DMS153 treated with DMSO at 0.1 percent for 48 hours (cell line): ENCODE data around the gene PSMC4.
"Not testable (repeated sequence)": the region's sequence is repeated elsewhere in the genome, so short reads cannot be mapped to it uniquely, and the experiment has no call there.

ENCODE experiments used
- DNase-seq: peaks from one replicate; lab custom pipeline; 2025; ENCODE audit not compliant: unreplicated experiment; lab: John Stamatoyannopoulos, UW

The PSMC4 gene

DNA sequence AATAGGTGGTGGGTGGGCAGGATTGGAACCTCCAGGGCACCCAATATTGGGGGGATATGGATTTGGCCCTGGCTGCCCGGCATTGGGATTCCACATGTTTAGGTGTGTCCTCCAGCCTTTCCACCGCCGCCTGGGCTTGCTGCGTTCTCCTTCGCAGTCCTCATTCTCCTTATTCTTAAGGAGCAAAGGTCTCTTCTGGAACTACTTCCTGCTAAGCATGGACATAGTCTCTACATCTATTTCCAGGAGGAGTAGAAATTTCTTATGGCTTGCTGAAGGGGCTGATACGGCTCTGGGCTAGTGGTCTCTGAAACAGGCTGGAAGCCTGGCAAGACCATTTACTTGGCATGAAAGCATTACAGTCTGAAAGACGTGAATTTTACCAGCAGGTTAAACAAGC lies 27.4 kb upstream of the PSMC4 start:
- DNase-seq, result no peak

DNA sequence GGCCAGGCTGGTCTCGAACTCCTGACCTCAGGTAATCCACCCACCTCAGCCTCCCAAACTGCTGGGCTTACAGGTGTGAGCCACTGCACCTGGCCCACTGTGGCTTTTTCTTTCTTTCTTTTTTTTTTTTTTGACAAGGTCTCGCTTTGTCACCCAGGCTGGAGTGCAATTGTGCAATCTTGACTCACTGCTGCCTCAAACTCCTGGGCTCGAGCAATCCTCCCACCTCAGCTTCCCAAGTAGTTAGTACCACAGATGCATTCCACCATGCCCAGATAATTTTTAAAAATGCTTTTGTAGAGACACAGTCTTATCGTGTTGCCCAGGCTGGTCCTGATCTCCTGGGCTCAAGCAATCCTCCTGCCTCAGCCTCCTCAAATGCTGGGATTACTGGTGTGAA lies 24.4 kb upstream of the PSMC4 start:
- no peak for DNase-seq

DNA sequence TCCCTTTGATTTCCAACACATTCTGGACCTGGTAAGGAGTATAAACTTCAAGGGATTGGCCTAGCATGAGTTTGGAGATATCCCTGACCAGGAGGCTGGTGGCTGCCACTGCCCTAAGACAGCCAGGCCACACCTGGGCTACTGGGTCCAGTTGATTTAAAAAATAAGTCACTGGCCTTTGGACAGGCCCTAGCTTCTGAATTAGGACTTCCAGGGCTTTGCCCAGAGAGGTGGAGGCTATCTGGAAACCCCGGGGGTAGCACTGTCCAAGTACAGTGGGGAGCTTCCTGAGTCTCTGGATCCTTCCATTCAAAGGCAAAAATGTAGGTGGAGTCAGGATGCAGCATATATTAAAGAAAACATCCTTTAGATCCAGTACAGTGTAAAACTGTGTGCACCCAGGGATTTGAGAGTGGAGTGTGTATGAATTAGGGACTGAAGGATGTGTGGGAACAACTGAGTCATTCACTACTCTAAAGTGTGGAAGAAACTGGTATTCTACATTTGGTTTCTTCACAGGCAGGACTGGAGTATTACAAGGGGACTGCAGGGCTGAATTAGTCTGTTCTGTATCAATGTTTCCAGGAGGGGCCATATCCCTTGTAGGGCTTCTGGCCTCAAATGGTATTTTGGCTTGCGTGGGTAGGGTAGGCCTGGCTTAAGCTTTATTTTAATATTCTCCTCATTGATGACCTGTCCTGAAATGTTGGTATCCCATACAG lies 21.8 kb upstream of the PSMC4 start:
- no peak for DNase-seq

DNA sequence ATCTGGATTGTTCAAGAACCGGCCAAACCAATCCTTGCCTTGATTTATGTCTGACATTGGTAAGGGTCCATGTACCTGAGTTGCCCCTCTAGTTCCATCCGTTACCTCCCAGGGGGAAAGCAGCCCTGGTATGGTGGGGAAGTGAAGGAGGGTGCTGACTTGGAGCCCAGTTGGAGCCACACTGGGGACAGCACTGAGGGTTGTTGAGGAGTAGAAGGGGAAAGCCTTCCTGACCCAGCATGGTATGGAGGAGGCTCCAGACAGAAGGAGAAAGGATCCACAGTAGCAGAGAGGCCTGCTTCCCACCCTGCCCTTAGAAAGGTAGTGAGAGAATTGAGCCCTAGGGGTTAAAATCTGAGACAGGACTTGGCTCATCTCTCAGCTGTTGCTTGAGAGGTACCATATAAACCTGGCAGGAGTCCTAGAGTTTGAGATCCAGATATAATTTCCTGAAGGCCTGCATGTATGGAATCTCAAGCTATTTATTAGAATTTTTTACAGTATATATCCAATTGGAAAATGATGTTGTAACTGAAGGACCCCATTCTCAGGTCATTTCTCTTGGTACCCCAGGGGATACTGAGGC lies 19.8 kb upstream of the PSMC4 start:
- DNase-seq, result no peak

DNA sequence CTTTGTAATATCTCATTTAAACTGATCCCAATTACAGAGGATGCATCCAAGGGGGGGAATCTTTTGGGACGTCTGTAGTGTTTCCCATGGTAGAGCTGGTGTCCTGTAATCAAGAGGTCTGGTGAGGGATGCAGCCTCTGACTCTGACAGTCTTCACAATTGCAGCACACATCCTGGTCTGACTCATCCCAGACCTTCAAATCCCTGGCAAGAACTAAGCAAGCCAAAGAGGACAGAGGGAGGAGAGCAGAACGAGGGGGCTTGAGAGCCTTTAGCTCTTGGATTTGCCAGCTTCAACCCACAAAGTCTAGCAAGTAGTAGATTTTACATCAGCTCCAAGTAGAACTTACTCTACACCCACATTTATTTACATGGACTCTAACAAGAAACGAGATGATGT lies 19.3 kb upstream of the PSMC4 start:
- no peak for DNase-seq

DNA sequence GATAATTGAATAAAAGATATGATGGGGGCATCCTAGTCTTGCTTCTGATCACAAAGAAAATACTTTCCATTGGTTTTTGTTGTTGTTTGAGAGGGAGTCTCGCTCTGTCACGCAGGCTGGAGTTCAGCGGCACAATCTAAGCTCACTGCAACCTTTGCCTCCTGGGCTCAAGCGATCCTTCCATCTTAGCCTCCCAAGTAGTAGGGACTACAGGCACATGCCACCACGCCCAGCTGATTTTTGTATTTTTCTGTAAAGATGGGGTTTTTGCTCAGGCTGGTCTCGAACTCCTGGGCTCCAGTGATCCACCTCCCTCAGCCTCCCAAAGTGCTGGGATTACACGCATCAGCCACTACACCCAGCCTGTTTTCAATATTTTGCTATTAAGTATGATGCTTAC lies 17.1 kb upstream of the PSMC4 start:
- no peak for DNase-seq

DNA sequence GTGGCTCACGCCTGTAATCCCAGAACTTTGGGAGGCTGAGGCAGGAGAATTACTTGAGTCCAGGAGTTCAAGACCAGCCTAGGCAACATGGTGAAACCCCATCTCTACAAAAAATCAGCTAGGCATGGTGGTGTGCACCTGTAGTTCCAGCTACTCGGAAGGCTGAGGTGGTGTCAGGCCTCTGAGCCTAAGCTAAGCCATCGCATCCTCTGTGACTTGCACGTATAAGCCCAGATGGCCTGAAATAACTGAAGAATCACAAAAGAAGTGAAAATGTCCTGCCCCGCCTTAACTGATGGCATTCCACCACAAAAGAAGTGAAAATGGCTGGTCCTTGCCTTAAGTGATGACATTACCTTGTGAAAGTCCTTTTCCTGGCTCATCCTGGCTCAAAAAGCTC lies 13.1 kb upstream of the PSMC4 start:
- DNase-seq, result not testable (repeated sequence)

DNA sequence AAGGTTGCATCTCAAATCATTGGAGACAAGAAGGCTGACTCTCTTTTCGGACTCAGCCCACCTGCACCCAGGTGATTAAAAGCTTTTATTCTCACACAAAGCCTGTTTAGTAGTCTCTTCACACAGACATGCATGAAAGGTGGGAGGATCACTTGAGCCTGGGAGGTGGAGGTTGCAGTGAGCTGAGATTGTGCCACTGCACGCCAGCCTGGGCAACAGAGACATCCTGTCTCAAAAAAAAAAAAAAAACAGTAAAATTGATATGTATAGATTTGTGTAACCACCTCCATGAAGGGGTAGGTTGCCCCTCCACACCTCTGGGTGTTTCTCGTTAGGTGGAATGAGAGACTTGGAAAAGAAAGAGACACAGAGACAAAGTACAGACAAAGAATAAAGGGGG lies 12.0 kb upstream of the PSMC4 start:
- not testable (repeated sequence) for DNase-seq

DNA sequence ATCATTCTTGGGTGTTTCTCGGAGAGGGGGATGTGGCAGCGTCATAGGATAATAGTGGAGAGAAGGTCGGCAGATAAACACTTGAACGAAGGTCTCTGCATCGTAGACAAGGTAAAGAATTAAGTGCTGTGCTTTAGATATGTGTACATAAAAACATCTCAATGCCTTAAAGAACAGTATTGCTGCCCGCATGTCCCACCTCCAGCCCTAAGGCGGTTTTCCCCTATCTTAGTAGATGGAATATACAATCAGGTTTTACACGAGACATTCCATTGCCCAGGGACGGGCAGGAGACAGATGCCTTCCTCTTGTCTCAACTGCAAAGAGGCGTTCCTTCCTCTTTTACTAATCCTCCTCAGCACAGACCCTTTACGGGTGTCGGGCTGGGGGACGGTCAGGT lies 11.6 kb upstream of the PSMC4 start:
- not testable (repeated sequence) for DNase-seq

DNA sequence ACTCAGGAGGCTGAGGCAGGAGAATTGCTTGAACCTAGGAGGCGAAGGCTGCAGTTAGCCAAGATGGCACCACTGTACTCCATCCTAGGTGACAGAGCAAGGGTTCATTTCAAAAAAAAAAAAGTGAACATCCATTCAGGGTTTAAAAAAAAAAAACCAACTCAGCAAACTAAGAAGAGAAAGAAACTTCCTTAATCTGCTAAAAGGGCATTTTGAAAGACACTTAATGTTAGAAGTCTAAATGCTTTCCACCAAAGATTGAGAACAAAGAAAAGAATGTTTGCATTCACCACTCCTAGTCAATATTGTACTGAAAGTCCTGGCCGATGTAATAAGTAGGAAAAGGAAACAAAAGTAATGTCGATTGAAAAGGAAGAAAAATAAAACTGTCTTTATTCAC lies 7.1 kb upstream of the PSMC4 start:
- no peak for DNase-seq

DNA sequence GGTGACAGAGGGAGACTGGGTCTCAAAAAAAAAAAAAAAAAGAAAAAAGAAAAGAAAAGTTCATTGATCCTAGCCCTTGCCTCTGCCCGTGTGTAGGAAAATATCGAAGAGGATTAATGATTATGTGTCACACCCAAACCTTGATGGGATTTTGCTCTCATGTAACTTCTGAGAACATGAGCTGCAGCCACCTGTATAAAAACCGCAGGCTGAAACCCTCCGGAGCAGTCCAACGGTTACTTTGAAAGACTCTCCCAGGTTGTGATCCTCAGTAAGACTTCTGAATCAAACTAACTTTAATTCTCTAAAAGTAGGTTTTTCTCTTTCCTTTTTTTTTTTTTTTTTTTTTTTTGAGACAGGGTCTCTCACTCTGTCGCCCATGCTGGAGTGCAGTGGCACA lies 4.3 kb upstream of the PSMC4 start:
- no peak for DNase-seq

DNA sequence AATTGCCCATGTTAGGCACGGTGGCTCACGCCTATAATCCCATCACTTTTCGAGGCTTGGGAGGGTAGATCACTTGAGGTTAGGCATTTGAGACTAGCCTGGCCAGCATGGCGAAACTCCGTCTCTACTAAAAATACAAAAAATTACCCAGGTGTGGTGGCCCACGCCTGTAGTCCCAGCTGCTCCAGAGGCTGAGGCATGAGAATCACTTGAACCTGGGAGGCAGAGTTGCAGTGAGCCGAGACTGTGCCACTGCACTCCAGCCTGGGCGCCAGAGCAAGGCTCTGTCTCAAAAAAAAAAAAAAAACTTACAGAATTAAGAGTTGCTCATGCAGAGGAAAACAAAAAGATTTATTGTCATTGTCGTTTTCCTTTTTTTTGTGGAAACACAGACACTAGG lies 3.4 kb upstream of the PSMC4 start:
- DNase-seq, result no peak

DNA sequence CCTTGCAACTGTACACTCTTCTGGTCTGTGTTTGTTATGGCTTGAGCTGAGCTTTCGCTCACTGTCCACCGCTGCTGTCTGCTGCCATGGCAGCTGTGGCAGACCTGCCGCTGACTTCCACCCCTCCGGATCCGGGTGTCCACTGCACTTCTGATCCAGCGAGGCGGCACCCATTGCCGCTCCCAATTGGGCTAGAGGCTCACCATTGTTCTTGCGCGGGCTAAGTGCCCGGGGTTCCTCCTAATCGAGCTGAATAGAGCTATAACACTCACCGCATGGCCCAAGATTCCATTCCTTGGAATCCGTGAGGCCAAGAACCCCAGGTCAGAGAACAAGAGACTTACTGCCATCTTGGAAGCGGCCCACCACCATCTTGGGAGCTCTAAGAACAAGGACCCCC lies 2.2 kb upstream of the PSMC4 start:
- DNase-seq, result no peak

DNA sequence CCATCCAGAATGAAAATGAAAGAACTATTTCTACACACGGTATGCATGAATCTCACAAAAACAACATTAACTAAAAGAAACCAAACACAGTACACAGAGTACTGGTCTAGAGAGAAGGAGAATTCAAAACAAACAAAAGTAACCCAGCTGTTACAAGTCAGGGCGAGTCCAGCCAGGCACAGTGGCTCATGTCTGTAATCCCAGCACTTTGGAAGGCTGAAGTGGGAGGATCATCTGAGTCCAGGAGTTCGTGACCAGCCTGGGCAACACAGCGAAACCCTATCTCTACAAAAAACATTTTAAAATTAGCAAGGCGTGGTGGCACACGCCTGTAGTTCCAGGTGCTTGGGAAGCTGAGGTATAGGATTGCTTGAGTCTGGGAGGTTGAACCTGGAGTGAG lies 1.7 kb upstream of the PSMC4 start:
- no peak for DNase-seq

DNA sequence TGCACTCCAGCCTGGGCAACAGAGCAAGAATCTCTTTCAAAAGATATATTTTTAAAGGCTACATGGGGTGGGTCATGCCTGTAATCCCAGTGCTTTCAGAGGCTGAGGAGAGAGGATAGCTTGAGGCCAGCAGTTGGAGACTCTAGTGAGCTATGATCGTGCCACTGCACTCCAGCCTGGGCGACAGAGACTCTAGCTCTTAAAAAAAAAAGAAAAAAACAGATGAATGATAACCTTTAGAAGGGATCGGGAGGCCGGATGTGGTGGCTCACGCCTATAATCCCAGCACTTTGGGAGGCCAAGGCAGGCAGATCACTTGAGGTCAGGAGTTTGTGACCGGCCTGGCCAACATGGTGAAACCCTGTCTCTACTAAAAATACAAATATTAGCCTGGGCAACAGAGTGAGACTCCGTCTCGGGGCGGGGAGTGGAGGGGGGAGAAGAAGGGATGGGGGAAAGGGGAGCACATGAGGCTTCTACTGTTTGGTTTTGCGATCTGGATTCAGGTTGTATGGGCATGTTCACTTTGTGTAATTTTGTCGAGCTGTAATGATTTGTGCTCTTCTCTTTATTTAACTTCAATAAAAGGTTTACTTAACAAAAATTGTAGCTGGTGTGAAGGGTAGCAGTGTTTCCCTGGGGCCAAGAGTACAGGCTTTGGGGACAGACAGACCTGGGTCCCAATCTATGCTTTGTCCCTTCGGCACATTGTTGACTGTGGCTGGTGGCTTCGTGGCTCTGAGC lies 1.1 kb upstream of the PSMC4 start:
- no peak for DNase-seq

DNA sequence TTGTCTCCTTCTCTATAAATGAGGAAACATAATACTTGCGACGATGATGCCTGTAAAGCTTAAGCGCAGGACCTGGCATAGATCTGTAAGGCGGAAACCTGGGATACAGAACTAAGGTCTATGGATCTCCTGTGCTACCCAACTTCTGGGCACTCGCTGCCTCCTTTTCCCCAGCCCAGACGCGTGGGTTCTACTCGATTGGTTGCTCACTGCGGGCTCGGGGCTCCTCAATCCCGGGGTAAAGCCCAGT lies 615 bp upstream of the PSMC4 start:
- DNase-seq, result peak; percentile 37

DNA sequence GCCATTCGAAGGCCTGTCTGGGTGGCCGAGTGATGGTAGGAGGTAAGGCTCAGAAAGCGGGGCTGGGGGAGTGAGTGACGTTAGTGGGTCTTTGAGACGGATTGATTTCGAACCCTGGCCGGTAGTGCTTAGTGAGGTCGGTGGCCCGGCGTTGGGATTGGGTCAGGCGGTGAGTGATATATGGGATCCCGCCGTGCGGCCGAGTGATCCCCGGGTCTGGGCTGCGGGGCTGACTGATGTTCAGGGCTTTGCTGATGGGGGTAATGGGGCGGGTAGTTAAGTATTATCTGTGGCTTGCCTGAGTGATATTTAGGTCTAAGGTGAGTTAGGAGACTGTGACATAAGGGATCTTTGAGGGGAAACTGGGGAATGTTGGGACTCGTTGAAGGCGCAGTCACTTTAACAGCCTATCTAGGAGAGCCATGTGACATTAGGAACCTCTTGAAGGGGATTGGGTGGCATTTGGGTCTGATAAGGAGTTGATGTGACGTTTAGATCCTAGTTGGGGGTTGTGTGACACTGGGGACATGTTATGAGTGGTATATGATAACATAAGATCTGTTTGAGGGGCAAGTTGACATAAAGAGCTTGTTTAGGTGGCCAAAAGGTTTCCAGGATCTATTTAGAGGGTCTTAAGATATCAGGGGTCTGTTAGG lies 543 bp downstream of the PSMC4 start:
- DNase-seq, result no peak

DNA sequence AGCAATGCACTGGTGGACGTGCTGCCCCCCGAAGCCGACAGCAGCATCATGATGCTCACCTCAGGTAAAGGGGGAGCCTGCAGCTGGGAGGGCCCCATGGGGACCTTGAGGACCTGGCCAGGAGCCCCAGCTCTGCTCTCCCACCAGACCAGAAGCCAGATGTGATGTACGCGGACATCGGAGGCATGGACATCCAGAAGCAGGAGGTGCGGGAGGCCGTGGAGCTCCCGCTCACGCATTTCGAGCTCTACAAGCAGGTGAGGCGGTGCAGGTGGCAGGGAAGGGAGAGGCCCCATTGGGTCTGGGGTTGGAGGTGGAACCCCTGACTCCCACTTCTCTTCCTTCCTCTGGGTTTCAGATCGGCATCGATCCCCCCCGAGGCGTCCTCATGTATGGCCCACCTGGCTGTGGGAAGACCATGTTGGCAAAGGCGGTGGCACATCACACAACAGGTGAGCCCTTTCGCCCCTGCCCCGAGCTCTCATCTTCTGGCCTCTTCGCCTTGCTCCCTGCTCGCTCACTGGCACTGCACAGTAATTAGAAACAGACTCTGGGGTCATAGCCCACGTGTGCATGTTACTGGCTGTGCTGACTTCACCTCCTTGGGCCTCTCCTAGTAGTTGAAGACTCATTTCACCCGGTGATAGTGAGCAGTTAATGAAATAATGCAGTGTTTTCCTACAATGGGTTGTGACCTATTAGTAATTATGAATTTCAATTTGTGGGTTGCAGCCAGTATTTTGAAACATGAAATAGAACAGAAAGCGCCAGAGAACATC lies 3.6 kb downstream of the PSMC4 start:
- no peak for DNase-seq

DNA sequence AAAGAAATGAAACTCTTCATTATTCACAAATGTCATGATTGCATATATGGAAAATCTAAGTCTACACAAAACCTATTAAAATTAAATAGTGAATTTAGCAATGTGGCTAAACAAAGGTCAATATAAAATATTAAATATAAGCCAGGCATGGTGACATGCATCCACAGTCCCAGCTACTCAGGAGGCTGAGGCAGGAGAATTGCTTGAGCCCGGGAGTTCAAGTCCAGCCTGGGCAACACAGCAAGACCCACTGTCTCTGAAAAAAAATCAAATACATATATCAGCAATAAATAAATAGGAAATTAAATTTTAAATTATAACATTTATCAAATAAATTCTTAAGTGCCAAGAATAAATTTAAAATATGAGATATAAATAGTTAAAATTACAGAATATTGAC lies 11.9 kb downstream of the PSMC4 start:
- DNase-seq, result no peak

DNA sequence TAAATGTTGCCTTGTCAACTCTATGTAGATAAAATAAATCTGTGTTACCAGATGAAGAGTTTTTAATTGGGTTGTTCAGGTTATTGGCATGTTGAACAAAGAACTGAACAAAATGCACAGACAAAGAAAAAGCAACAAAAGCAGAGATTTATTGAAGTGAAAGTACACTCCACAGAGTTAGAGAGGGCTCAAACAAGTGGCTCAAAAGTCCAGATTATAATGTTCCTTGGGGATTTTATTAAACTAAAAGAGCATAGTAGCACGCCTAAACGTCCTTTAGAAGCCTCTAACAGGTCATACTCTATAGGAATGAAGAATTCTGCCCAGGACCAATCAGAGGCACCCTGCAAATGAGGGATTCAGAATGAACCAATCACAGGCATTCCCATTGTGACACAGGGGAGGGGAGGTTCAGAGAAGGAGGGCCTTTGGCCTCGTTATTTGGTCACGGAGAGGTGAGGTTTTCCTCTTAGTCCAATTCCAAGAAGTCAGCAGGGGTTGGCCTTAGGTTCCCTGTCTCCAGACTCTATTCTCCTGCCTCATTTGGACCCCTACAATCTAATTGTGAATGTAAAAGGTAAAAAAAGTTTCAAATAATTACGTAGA lies 12.8 kb downstream of the PSMC4 start:
- no peak for DNase-seq

DNA sequence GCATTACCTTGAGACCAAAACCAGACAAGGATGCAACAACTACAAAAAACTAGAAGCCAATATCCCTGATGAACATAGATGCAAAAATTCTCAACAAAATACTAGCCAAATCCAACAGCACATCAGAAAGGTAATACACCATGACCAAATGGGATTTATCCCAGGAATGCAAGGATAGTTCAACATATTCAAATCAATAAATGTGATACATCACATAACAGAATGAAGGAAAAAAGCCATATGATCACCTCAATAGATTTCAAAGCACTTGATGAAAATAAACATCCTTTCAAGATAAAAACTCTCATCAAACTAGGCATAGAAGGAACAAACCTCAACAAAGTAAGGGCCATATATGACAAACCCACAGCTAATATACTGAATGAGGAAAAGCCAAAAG lies 15.7 kb downstream of the PSMC4 start:
- DNase-seq, result no peak
